DMS 273 (cell line): ENCODE measurements around the gene KLHL2.

Source experiments
- DNase-seq: peaks from one replicate; lab custom pipeline; 2025; ENCODE audit not compliant: unreplicated experiment; lab: John Stamatoyannopoulos, UW

Gene KLHL2

GRCh38 chr4:165360985-165361670 is 153.8 kb downstream of the KLHL2 start:
- no peak for DNase-seq

- no peak for DNase-seq
Observed at GRCh38 chr4:165361810-165362209, 154.4 kb downstream of the KLHL2 start.

GRCh38 chr4:165364452-165365080 is 157.2 kb downstream of the KLHL2 start:
- DNase-seq = no peak

GRCh38 chr4:165367040-165367439 is 159.7 kb downstream of the KLHL2 start:
- DNase-seq = no peak

GRCh38 chr4:165368114-165368513 is 160.8 kb downstream of the KLHL2 start:
- no peak for DNase-seq

- DNase-seq = no peak
Observed at GRCh38 chr4:165368567-165368966, 161.2 kb downstream of the KLHL2 start.

GRCh38 chr4:165369522-165369921 is 162.2 kb downstream of the KLHL2 start:
- DNase-seq = no peak

GRCh38 chr4:165370530-165370929 is 163.2 kb downstream of the KLHL2 start:
- no peak for DNase-seq
